MM.1S (cell line): ENCODE data around the gene RNF6.
A peak's percentile ranks its signal among the peaks of the same experiment; 100 is the strongest.

Source experiments
- DNase-seq: peaks from one replicate; pipeline ENCODE4 v3.0.0-alpha.2; 2015
- H2AFZ ChIP-seq: fragments of 300-600 bp; sonication (generic); 2 replicates; pipeline ENCODE4 v1.6.0; 2016; ENCODE audit warnings: antibody characterized with exemption, low read length
- H3F3A ChIP-seq: fragments of 300-600 bp; sonication (generic); 2 replicates; pipeline ENCODE4 v1.6.1; 2016; ENCODE audit warnings: mild to moderate bottlenecking, antibody characterized with exemption, low read length, moderate library complexity, mixed read lengths; ENCODE audit not compliant: insufficient read depth
- H3K27ac ChIP-seq: fragments of 300-600 bp; sonication (generic); 2 replicates; pipeline ENCODE4 v1.5.1; 2016; ENCODE audit warnings: mild to moderate bottlenecking, low read length
- H3K27me3 ChIP-seq: fragments of 300-600 bp; sonication (generic); replicated peaks from 2 replicates; pipeline ENCODE4 v1.6.0; 2016; ENCODE audit warnings: low read length; ENCODE audit not compliant: insufficient read depth
- H3K36me3 ChIP-seq: fragments of 300-600 bp; sonication (generic); replicated peaks from 2 replicates; pipeline ENCODE4 v1.6.1; 2016; ENCODE audit warnings: mild to moderate bottlenecking, low read length, mixed read lengths; ENCODE audit not compliant: insufficient read depth
- H3K4me1 ChIP-seq: fragments of 300-600 bp; sonication (generic); 2 replicates; pipeline ENCODE4 v1.6.1; 2016; ENCODE audit warnings: low read length, mixed read lengths
- H3K4me2 ChIP-seq: fragments of 300-600 bp; sonication (generic); 2 replicates; pipeline ENCODE4 v1.6.0; 2016; ENCODE audit warnings: low read depth, low read length
- H3K4me3 ChIP-seq: fragments of 300-600 bp; sonication (generic); 2 replicates; pipeline ENCODE4 v1.5.1; 2016; ENCODE audit warnings: low read length, mixed read lengths
- H3K79me2 ChIP-seq: fragments of 300-600 bp; sonication (generic); 2 replicates; pipeline ENCODE4 v1.6.1; 2016; ENCODE audit warnings: mixed run types, low read length, mixed read lengths
- H3K9ac ChIP-seq: fragments of 300-600 bp; sonication (generic); 2 replicates; pipeline ENCODE4 v1.6.1; 2016; ENCODE audit warnings: low read length, mixed read lengths
- H3K9me2 ChIP-seq: fragments of 300-600 bp; sonication (generic); replicated peaks from 2 replicates; pipeline ENCODE4 v1.6.1; 2016; ENCODE audit warnings: mild to moderate bottlenecking, low read length, mixed read lengths; ENCODE audit not compliant: insufficient read depth
- H3K9me3 ChIP-seq: fragments of 300-600 bp; sonication (generic); replicated peaks from 2 replicates; pipeline ENCODE4 v1.6.1; 2016; ENCODE audit warnings: mild to moderate bottlenecking, low read length, mixed read lengths; ENCODE audit not compliant: insufficient read depth
- H4K20me1 ChIP-seq: fragments of 300-600 bp; sonication (generic); 2 replicates; pipeline ENCODE4 v1.6.1; 2016; ENCODE audit warnings: mild to moderate bottlenecking, low read length, moderate library complexity, mixed read lengths; ENCODE audit not compliant: insufficient read depth
- EZH2 ChIP-seq: fragments of 300-600 bp; sonication (generic); optimal IDR thresholded peaks from 2 replicates; pipeline ENCODE3; 2017; ENCODE audit warnings: low read depth, mild to moderate bottlenecking, antibody characterized with exemption, low read length, mixed read lengths
- EZH2phosphoT487 ChIP-seq: fragments of 300-600 bp; sonication (generic); IDR thresholded peaks from 2 replicates; pipeline ENCODE4 v1.6.1; 2018; ENCODE audit warnings: antibody characterized with exemption, low read length
- TF ChIP-seq, protein P1 (sequence below): fragments of 300-600 bp; sonication (generic); IDR thresholded peaks from 2 replicates; pipeline ENCODE4 v1.5.1; 2016; ENCODE audit warnings: antibody characterized with exemption, low read length, mixed read lengths

Gene RNF6

DNA sequence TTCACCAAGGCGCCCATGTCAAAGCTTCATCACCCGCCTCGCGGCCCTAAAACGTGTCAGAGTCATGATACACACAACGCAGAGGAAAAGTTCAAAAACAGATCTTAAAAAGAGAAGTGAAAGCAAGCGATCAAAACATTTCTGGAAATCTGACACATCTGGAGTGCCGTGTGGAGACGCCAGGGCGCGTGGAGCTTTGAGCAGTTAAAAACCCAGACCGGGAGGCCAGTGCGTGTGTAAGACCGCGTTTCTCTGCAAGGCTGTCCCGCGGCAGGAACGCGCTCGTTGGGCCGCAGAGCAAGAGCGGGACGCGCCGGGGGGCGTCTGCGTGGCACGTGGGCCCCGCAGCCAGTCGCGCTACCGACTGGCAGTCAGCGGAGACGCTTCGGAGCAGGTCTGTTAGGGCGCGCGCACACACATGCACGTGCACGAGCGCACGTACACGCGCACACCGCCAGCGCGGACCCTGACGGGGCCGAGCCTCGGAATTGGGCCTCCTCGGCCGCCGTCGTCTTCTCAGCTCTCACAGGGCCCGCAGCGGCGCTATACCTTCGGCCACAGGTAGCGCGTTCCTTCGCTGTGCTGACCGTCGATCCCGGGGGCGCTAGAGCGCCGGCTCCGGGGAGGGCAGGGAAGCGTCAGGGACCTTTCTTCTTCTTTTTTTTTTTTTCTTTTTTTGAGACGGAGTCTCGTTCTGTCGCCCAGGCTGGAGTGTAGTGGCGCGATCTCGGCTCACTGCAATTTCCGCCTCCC is 35.8 kb downstream of the RNF6 start:
- DNase-seq = peak; percentile 90
- Histone ChIP-seq H3K36me3 (no peaks in the 10 kb centered on the region), H3K9me2 (no peaks in the 10 kb centered on the region), H3K4me1 (no peaks in the 10 kb centered on the region), H3K4me2 (peak overlapping the region; percentile 53; the same call in 1 of the 2 replicates), H3K9me3 (no peaks in the 10 kb centered on the region), H4K20me1 (no peaks in the 10 kb centered on the region), H3K4me3 (peak overlapping the region; percentile 68), H3F3A (peaks cover 8% of the 10 kb centered on the region), H3K27ac (peak overlapping the region; percentile 89), H3K79me2 (no peaks in the 10 kb centered on the region), H3K9ac (peak overlapping the region; percentile 77), H3K27me3 (no peaks in the 10 kb centered on the region), H2AFZ (peak overlapping the region; percentile 71)
- TF ChIP-seq, protein P1, sequence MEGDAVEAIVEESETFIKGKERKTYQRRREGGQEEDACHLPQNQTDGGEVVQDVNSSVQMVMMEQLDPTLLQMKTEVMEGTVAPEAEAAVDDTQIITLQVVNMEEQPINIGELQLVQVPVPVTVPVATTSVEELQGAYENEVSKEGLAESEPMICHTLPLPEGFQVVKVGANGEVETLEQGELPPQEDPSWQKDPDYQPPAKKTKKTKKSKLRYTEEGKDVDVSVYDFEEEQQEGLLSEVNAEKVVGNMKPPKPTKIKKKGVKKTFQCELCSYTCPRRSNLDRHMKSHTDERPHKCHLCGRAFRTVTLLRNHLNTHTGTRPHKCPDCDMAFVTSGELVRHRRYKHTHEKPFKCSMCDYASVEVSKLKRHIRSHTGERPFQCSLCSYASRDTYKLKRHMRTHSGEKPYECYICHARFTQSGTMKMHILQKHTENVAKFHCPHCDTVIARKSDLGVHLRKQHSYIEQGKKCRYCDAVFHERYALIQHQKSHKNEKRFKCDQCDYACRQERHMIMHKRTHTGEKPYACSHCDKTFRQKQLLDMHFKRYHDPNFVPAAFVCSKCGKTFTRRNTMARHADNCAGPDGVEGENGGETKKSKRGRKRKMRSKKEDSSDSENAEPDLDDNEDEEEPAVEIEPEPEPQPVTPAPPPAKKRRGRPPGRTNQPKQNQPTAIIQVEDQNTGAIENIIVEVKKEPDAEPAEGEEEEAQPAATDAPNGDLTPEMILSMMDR = peak; percentile 25
- TF ChIP-seq EZH2 = no peak

DNA sequence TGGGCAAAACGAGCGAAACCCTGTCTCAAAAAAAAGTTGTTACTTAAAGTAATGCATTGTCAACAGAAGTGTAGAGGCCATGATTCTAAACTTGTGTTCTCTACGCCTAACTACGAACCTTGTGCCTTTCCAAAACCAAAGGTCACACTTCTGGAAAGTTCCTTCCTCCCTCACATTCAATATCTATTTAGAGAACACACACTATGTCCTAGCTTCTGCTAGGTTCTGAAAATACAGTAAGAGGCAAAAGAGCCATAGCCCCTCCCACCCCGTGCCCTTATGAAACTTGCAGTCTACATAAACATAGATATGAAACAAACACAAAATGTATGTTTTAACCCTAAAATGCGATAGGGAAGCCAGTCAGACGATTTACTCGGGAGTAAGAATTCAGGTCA is 36.4 kb downstream of the RNF6 start:
- H4K20me1 ChIP-seq = no peaks in the 10 kb centered on the region
- no peaks in the 10 kb centered on the region for H3K4me1 ChIP-seq
- H3K36me3 ChIP-seq = no peaks in the 10 kb centered on the region
- no peaks in the 10 kb centered on the region for H3K9me3 ChIP-seq
- peak overlapping the region; percentile 68 for H3K4me3 ChIP-seq
- DNase-seq = no peak
- no peak for TF ChIP-seq EZH2phosphoT487
- TF ChIP-seq, protein P1 = no peak
- no peak for TF ChIP-seq EZH2
- no peaks in the 10 kb centered on the region for H3K9me2 ChIP-seq
- peak overlapping the region; percentile 89 for H3K27ac ChIP-seq
- H3K27me3 ChIP-seq = no peaks in the 10 kb centered on the region
- H3F3A ChIP-seq = peaks cover 8% of the 10 kb centered on the region
- peak overlapping the region; percentile 77; the same call in 1 of the 2 replicates for H3K9ac ChIP-seq
- peak overlapping the region; percentile 53; the same call in 1 of the 2 replicates for H3K4me2 ChIP-seq
- no peaks in the 10 kb centered on the region for H3K79me2 ChIP-seq
- H2AFZ ChIP-seq = peak overlapping the region; percentile 71

DNA sequence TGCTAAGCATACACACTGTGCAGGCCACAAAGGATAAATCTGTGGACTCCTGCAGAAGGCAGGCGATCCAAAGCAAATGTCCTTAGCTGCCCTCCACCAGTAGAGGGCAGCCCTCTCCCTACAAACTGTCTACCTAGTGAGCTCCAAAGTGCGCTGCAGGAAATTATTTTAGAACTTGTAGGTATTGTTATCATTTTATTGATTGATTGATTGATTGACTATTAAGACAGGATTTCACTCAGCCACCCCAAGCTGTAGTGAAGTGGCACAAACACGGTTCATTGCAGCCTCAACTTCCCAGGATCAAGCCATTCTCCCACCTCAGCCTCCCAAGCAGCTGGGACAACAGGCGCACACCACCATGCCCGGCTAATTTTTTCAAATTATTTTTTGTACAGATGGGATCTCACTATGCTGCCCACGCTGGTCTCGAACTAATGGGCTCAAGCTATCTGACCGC is 37.3 kb downstream of the RNF6 start:
- Histone ChIP-seq H3K4me1 (no peaks in the 10 kb centered on the region), H3K4me2 (no peak overlapping the region), H4K20me1 (no peaks in the 10 kb centered on the region), H3K27ac (no peak overlapping the region), H3K9ac (no peak overlapping the region), H3K27me3 (no peaks in the 10 kb centered on the region), H3F3A (peaks cover 8% of the 10 kb centered on the region), H3K9me2 (no peaks in the 10 kb centered on the region), H3K36me3 (no peaks in the 10 kb centered on the region), H3K4me3 (no peak overlapping the region), H3K79me2 (no peaks in the 10 kb centered on the region), H2AFZ (no peak overlapping the region), H3K9me3 (no peaks in the 10 kb centered on the region)
- TF ChIP-seq, protein P1 = peak; percentile 63
- no peak for TF ChIP-seq EZH2phosphoT487
- TF ChIP-seq EZH2 = no peak
- DNase-seq = peak; percentile 61
